Smooth muscle cell (in vitro differentiated cells): ENCODE data around the gene CLIP3. TPM values are rescaled to one million over a fixed set of nuclear protein-coding genes. Genes with fewer than 3 reads are reported as not detected.

Experiments used
- DNase-seq: peaks from one replicate; lab custom pipeline; 2025; ENCODE audit not compliant: unreplicated experiment; lab: John Stamatoyannopoulos, UW
- H2AFZ ChIP-seq: fragments of 200-600 bp; sonication (generic); 2 replicates; pipeline ENCODE4 v1.6.0; 2016; ENCODE audit warnings: antibody characterized with exemption, low read depth, mild to moderate bottlenecking
- H3F3A ChIP-seq: fragments of 200-600 bp; sonication (generic); 2 replicates; pipeline ENCODE4 v1.6.0; 2017; ENCODE audit warnings: antibody characterized with exemption, low read depth
- H3K27ac ChIP-seq: fragments of 200-600 bp; sonication (generic); 2 replicates; pipeline ENCODE4 v1.5.1; 2016; ENCODE audit warnings: low read depth, mild to moderate bottlenecking
- H3K27me3 ChIP-seq: fragments of 200-600 bp; sonication (generic); 2 replicates; pipeline ENCODE4 v1.6.1; 2016; ENCODE audit warnings: low read depth, mild to moderate bottlenecking
- H3K36me3 ChIP-seq: fragments of 200-600 bp; sonication (generic); 2 replicates; pipeline ENCODE4 v1.5.1; 2016; ENCODE audit warnings: low read depth
- H3K4me1 ChIP-seq: fragments of 200-600 bp; sonication (generic); 2 replicates; pipeline ENCODE4 v1.5.1; 2016; ENCODE audit warnings: low read depth
- H3K4me2 ChIP-seq: fragments of 200-600 bp; sonication (generic); 2 replicates; pipeline ENCODE4 v1.6.0; 2016; ENCODE audit warnings: mild to moderate bottlenecking
- H3K4me3 ChIP-seq: fragments of 200-600 bp; sonication (generic); 2 replicates; pipeline ENCODE4 v1.5.1; 2016; ENCODE audit warnings: mild to moderate bottlenecking
- H3K79me2 ChIP-seq: fragments of 200-600 bp; sonication (generic); 2 replicates; pipeline ENCODE4 v1.6.0; 2016; ENCODE audit warnings: low read depth, mild to moderate bottlenecking
- H3K9ac ChIP-seq: fragments of 200-600 bp; sonication (generic); 2 replicates; pipeline ENCODE4 v1.6.0; 2016; ENCODE audit warnings: low read depth
- H3K9me3 ChIP-seq: fragments of 200-600 bp; sonication (generic); replicated peaks from 2 replicates; pipeline ENCODE4 v1.5.1; 2016; ENCODE audit warnings: low read depth
- H4K20me1 ChIP-seq: fragments of 200-600 bp; sonication (generic); 2 replicates; pipeline ENCODE4 v1.6.0; 2016; ENCODE audit warnings: low read depth
- CTCF ChIP-seq: fragments of 200-600 bp; sonication (generic); IDR thresholded peaks from 2 replicates; pipeline ENCODE4 v1.5.1; 2017; ENCODE audit warnings: borderline replicate concordance, mild to moderate bottlenecking, antibody characterized with exemption; ENCODE audit not compliant: insufficient read depth, poor library complexity, severe bottlenecking
- WGBS: methylation state at CpG from one replicate; pipeline ENCODE4 v1.1.7; 2016; ENCODE audit warnings: low lambda C conversion rate; 5-methylcytosine and 5-hydroxymethylcytosine counted together
- polyA plus RNA-seq: library from polyadenylated mRNA; unstranded; fragments of >200 nt; fragmentation: Nextera tagmentation; extraction: Ambion mirVana; gene quantifications from 2 replicates; pipeline ENCODE4 v1.2.1, GENCODE V29; 2016
- total RNA-seq: library from RNA; depleted of rRNA; stranded (reverse); fragments of >200 nt; gene quantifications from 2 replicates; pipeline ENCODE4 v1.2.3, GENCODE V29; 2014

The CLIP3 gene
- 3.7 and 10.7 TPM in 2 replicates for total RNA-seq
- 35.2 and 36.7 TPM in 2 replicates for polyA plus RNA-seq

GRCh38 chr19:36032251-36033104, at the start of gene CLIP3:
Gene CLIP3, minus strand, starts transcription at chr19:36032873. Its CDS starts 516 bp downstream, at chr19:36032357.
- peak; percentile 26 for DNase-seq
- Histone ChIP-seq H3K27me3 (no peaks in the 10 kb centered on the region), H3F3A (peaks cover 4% of the 10 kb centered on the region), H3K27ac (no peak within 1 kb of the TSS), H3K4me1 (peaks cover 13% of the 10 kb centered on the region), H3K4me2 (peak within 1 kb of the TSS; percentile 98), H3K9ac (peak within 1 kb of the TSS; percentile 71), H2AFZ (peak within 1 kb of the TSS; percentile 98), H3K36me3 (no peaks in the 10 kb centered on the region), H3K4me3 (peak within 1 kb of the TSS; percentile 97), H3K79me2 (peaks cover 5% of the 10 kb centered on the region), H4K20me1 (no peaks in the 10 kb centered on the region), H3K9me3 (no peaks in the 10 kb centered on the region)
- WGBS: 5% methylated on average over 26 of the region's 51 CpGs
- no peak for TF ChIP-seq CTCF

GRCh38 chr19:36081894-36082293, 49.2 kb upstream of the CLIP3 start:
- no peak overlapping the region for H3K27ac ChIP-seq

GRCh38 chr19:36081385-36081784, 48.7 kb upstream of the CLIP3 start:
- Histone ChIP-seq H2AFZ (no peak overlapping the region), H3K4me2 (no peak overlapping the region), H3F3A (no peaks in the 10 kb centered on the region), H3K4me3 (no peak overlapping the region), H3K79me2 (no peaks in the 10 kb centered on the region), H3K9me3 (no peaks in the 10 kb centered on the region), H4K20me1 (no peaks in the 10 kb centered on the region), H3K36me3 (no peaks in the 10 kb centered on the region), H3K4me1 (no peaks in the 10 kb centered on the region), H3K27me3 (no peaks in the 10 kb centered on the region), H3K27ac (no peak overlapping the region), H3K9ac (no peak overlapping the region)
- TF ChIP-seq CTCF: no peak
- DNase-seq: no peak
- 100% methylated on average over 3 of the region's 3 CpGs for WGBS

More at GRCh38 chr19:36081894-36082293, 49.2 kb upstream of the CLIP3 start:
- H3F3A ChIP-seq: no peaks in the 10 kb centered on the region
- DNase-seq: no peak
- 98% methylated on average over 7 of the region's 7 CpGs for WGBS
- H3K79me2 ChIP-seq: no peaks in the 10 kb centered on the region
- TF ChIP-seq CTCF: no peak
- H3K36me3 ChIP-seq: no peaks in the 10 kb centered on the region
- H4K20me1 ChIP-seq: no peaks in the 10 kb centered on the region
- no peak overlapping the region for H3K4me3 ChIP-seq
- no peaks in the 10 kb centered on the region for H3K27me3 ChIP-seq
- no peak overlapping the region for H3K4me2 ChIP-seq
- no peaks in the 10 kb centered on the region for H3K9me3 ChIP-seq
- H3K9ac ChIP-seq: no peak overlapping the region
- H3K4me1 ChIP-seq: no peaks in the 10 kb centered on the region
- no peak overlapping the region for H2AFZ ChIP-seq
